ENCODE measurements around the gene CBARP.
"Not testable (repeated sequence)": the region's sequence is repeated elsewhere in the genome, so short reads cannot be mapped to it uniquely, and the experiment has no call there.

CBARP gene

GRCh38 chr19:1252821-1253513 lies 15.2 kb upstream of the CBARP start:
- peak; percentile 63 for DNase-seq (ENCODE audit: low read depth)

- DNase-seq (ENCODE audit: low read depth) = no peak
Measured at GRCh38 chr19:1252221-1252820, 14.5 kb upstream of the CBARP start.

- peak; percentile 63 for DNase-seq (ENCODE audit: low read depth)
Measured at GRCh38 chr19:1251330-1252220, 13.8 kb upstream of the CBARP start.

GRCh38 chr19:1250437-1251260 lies 12.8 kb upstream of the CBARP start:
- peak; percentile 59 for DNase-seq (ENCODE audit: low read depth)

GRCh38 chr19:1249990-1250436 lies 12.2 kb upstream of the CBARP start:
- DNase-seq (ENCODE audit: low read depth) = no peak

GRCh38 chr19:1249298-1249989 lies 11.6 kb upstream of the CBARP start:
- DNase-seq (ENCODE audit: low read depth) = peak; percentile 90

- peak; percentile 82 for DNase-seq (ENCODE audit: low read depth)
Measured at GRCh38 chr19:1248786-1249297, 11.0 kb upstream of the CBARP start.

GRCh38 chr19:1248139-1248785 lies 10.5 kb upstream of the CBARP start, which contains the start of gene MIDN:
TSS of gene MIDN (plus strand) at chr19:1248583. CDS start at chr19:1250297, 1,714 bp downstream.
- peak; percentile 63 for DNase-seq (ENCODE audit: low read depth)

GRCh38 chr19:1247748-1248138 lies 9.9 kb upstream of the CBARP start:
- no peak for DNase-seq (ENCODE audit: low read depth)

- not testable (repeated sequence) for DNase-seq (ENCODE audit: low read depth)
Measured at GRCh38 chr19:1246265-1247087, 8.7 kb upstream of the CBARP start.

- no peak for DNase-seq (ENCODE audit: low read depth)
Measured at GRCh38 chr19:1245494-1246264, 7.9 kb upstream of the CBARP start.

- DNase-seq (ENCODE audit: low read depth) = no peak
Measured at GRCh38 chr19:1244693-1245451, 7.1 kb upstream of the CBARP start.

GRCh38 chr19:1243768-1244692 lies 6.2 kb upstream of the CBARP start:
- DNase-seq (ENCODE audit: low read depth) = peak; percentile 79

- DNase-seq (ENCODE audit: low read depth) = peak; percentile 80
Measured at GRCh38 chr19:1241417-1242095, 3.8 kb upstream of the CBARP start, which contains the start of gene ATP5F1D. TSS of gene ATP5F1D (plus strand) at chr19:1241751. CDS start at chr19:1241851, 100 bp downstream.

- no peak for DNase-seq (ENCODE audit: low read depth)
Measured at GRCh38 chr19:1240925-1241324, 3.1 kb upstream of the CBARP start.

All from T follicular helper cell (primary cell).